Measurements from ENCODE around the gene ASIC4.

GRCh38 chr2:219492575-219492974, 21.7 kb upstream of the ASIC4 start:
- TF ChIP-seq POLR2AphosphoS5 (IDR thresholded peaks at IDR 0.05; ENCODE audit: low read depth, low read length) (no peak), TEAD4 (IDR thresholded peaks at IDR 0.05; ENCODE audit: low read depth, low read length) (peak; percentile 93), CBX8 (IDR thresholded peaks at IDR 0.05; ENCODE audit: borderline replicate concordance, low read depth, low read length) (no peak), TAF1 (IDR thresholded peaks at IDR 0.05; ENCODE audit: low read depth, low read length) (no peak)
